Measurements from ENCODE around the gene SLC2A1.
A peak's percentile ranks its signal among the peaks of the same experiment; 100 is the strongest.

- TF ChIP-seq POLR2AphosphoS5 (IDR thresholded peaks at IDR 0.05; ENCODE audit: low read depth) (no peak), CTCF (IDR thresholded peaks at IDR 0.05; ENCODE audit: insufficient read depth, low read length) (no peak), SPI1 (IDR thresholded peaks at IDR 0.05; ENCODE audit: borderline replicate concordance, low read depth) (peak; percentile 83; the same call in 1 of the 2 replicates), REST (IDR thresholded peaks at IDR 0.05; ENCODE audit: insufficient replicate concordance, low read depth) (no peak), GABPA (IDR thresholded peaks at IDR 0.05; ENCODE audit: low read depth) (no peak)
These were observed 21.5 kb upstream of the SLC2A1 start for GRCh38 chr1:42979896-42980800.

Measured in HL-60 (cell line).